WI38 (cell line): Measurements from ENCODE around the gene EBPL.

ENCODE experiments used
- H3K4me3 ChIP-seq: 2 replicates; pipeline ENCODE4 v1.5.1; 2011; ENCODE audit warnings: low read depth, mild to moderate bottlenecking, control low read depth, low read length
- TF ChIP-seq, protein P1 (sequence below): IDR thresholded peaks from 2 replicates; pipeline ENCODE4 v1.5.1; 2012; ENCODE audit warnings: low read depth, mild to moderate bottlenecking, control low read depth, low read length

The EBPL gene

DNA sequence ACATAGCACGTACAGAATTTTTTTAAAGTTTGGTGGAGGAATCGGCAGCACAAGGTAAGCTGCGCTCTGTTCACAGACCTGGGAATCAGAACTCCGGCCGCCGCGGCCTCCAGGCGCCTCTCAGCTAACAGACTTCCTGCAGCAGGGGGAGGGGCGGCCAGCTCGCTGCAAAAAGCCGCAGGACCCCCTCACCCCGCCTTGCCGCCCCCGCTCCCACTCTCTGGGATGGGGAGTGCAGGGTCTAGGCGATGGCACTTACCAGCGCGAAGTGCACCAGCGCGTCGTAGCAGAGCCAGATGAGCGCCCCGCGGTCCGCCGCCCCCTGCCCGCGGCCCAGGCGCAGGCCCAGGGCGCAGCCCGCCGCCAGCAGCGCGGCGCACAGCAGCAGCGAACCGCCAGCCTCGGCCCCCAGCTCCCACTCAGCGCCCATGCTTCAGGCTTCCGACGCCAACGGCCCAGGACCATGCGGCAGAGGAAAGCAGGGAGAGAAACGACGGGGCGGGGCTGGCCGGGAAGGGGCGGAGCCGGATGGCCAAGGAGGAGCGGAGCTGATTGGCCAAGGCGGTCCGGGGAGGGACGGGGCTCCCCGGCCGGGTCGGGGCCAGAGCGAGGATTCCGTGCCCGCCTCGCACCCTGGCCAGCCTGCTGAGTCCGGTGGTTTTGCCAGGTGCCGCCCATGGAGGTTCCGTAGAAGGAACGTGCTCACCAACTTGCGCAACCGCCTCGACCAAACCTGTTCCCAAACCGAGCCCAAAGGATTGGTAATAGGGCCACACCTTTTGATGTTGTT lies at the start of gene EBPL:
TSS of gene EBPL (minus strand) at position 492 of the 790 bp plus-strand sequence. CDS start at position 430, 62 bp downstream.
- TF ChIP-seq, protein P1, sequence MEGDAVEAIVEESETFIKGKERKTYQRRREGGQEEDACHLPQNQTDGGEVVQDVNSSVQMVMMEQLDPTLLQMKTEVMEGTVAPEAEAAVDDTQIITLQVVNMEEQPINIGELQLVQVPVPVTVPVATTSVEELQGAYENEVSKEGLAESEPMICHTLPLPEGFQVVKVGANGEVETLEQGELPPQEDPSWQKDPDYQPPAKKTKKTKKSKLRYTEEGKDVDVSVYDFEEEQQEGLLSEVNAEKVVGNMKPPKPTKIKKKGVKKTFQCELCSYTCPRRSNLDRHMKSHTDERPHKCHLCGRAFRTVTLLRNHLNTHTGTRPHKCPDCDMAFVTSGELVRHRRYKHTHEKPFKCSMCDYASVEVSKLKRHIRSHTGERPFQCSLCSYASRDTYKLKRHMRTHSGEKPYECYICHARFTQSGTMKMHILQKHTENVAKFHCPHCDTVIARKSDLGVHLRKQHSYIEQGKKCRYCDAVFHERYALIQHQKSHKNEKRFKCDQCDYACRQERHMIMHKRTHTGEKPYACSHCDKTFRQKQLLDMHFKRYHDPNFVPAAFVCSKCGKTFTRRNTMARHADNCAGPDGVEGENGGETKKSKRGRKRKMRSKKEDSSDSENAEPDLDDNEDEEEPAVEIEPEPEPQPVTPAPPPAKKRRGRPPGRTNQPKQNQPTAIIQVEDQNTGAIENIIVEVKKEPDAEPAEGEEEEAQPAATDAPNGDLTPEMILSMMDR: no peak
- H3K4me3 ChIP-seq: peak within 1 kb of the TSS; percentile 83

DNA sequence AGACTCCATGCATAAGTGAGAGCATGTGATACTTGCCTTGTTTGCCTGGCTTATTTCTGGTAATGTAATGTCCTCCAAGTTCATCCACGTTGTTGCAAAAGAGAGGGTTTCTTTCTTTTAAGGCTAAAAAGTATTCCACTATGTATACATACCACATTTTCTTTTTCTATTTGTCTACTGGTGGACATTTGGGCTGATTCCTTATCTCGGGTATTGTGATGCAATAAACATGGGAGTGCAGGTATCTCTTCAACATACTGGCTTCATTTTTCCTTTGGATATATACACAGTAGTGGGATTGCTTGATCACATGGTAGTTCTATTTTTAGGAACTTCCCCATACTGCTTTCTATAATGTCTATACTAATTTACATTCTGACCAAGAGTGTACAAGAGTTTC lies 49.6 kb upstream of the EBPL start:
- TF ChIP-seq, protein P1: no peak
- no peak overlapping the region for H3K4me3 ChIP-seq

DNA sequence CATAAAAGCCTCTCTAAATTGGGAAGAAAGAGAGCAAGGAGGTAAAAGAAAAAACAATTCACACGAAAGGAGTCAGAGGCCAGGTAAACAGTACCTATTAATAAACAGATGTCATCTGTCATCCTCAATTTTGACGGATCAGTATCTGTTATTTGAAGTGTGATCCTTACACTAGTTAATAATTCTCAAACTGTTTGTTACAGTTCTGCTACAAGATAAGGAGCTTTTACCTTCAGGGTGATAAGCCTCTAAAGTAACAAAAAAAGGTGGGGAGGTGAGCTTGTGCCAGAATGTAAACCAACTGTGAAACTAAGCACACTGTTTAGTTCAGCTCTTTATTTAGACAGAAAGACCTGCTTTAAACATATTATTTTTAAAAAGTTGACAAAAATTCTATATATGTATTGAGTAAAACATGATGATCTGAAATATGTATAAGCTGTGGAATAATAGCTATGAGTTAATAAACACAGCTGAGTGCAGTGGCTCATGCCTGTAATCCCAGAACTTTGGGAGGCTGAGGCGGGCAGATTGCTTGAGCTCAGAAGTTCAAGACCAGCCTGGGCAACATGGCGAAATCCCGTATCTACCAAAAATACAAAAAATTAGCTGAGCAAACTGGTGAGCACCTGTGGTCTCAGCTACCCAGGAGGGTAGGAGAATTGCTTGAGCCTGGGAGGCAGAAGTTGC lies 48.4 kb upstream of the EBPL start:
- TF ChIP-seq, protein P1: no peak
- no peak overlapping the region for H3K4me3 ChIP-seq

DNA sequence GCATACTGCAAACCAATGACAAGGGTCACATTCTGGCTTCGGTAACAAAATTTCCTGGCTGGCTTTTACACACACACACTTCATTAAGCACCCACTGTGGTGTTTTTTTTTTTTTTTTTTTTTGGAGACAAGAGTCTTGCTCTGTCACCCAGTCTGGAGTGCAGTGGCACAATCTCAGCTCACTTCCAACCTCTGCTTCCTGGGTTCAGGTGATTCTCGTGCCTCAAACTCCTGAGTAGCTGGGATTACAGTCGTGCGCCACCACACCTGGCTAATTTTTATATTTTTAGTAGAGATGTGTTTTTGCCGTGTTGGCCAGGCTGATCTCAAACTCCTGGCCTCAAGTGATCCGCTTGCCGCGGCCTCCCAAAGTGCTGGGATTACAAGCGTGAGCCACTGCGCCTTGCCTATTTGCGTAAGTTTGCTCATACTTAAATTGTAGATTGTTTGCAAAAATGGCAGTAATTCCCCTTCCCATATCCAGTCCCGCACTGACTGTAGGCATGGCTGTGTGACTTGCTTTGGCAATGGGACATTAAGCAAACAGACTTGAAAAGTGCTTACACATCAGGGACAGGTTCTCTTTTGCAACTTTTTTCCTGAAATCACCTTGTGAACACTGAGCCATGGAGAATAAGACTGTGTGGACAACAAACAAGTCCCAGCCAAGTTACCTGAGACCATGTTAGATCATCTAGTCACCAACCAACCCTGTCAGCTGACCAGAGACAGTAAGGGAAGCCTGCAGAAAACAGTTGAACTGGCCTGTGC lies 42.1 kb upstream of the EBPL start:
- TF ChIP-seq, protein P1: no peak
- no peak overlapping the region for H3K4me3 ChIP-seq

DNA sequence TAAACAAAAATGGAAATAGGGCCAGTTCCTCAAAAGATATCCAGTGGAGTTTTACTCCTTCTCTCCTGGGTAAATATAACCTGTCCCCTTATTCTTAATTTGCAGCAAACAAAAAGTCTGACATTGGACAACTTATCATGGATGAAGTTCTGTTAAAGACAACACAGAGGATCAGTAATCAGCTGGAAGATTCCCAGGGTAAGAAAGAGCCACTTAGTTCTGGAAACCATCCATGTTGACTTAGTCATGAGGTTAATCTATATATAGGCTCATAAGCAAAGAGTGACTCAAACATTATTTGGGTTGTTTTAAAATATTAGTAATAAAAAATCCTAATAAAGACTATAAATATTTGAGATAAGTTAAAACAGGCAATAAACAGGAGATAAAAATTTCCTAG lies 40.5 kb upstream of the EBPL start:
- H3K4me3 ChIP-seq: no peak overlapping the region
- TF ChIP-seq, protein P1: no peak

DNA sequence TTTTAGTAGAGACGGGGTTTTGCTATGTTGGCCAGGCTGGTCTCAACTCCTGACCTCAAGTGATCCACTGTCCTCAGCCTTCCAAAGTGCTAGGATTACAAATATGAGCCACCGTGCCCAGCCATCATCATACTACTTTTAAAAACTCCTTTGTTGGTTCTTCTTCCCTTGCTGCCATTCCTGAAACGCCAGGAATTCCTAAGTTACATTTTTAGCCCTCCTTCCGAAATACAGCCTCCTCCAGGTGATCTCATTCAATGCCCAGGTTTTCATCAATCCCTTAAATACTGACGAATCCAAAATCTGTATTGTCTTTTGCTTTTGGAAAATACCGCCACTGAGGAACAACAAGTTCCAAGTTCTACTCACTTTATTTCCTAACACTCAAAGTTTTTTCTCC lies 25.3 kb upstream of the EBPL start:
- no peak overlapping the region for H3K4me3 ChIP-seq
- TF ChIP-seq, protein P1: no peak
